Activated naive CD4-positive, alpha-beta T cell treated with anti-CD3 and anti-CD28 coated beads for 36 hours (primary cell): ENCODE results near the gene BRD2. TPM values are rescaled to one million over a fixed set of nuclear protein-coding genes. Genes with fewer than 3 reads are reported as not detected.
A peak's percentile ranks its signal among the peaks of the same experiment; 100 is the strongest.

Source experiments
- CTCF ChIA-PET: fragments of 350-600 bp; sonication (Branson Sonifier 250); formaldehyde crosslinking; loops from one replicate; lab custom pipeline; 2021; ENCODE audit warnings: antibody characterized with exemption; lab: Charles Lee
- DNase-seq: peaks from one replicate; pipeline ENCODE4 v3.0.0-alpha.2; 2020
- H3K27ac Mint-ChIP-seq: one replicate; pipeline ENCODE4 v1.8.0; 2021; ENCODE audit warnings: mild to moderate bottlenecking, mixed read lengths
- H3K27me3 Mint-ChIP-seq: one replicate; pipeline ENCODE4 v1.8.0; 2021; ENCODE audit warnings: low read depth, mixed read lengths
- H3K36me3 Mint-ChIP-seq: one replicate; pipeline ENCODE4 v1.8.0; 2021; ENCODE audit warnings: low read depth, mixed read lengths
- H3K4me1 Mint-ChIP-seq: one replicate; pipeline ENCODE4 v1.8.0; 2021; ENCODE audit warnings: low read depth, mixed read lengths
- H3K4me3 Mint-ChIP-seq: one replicate; pipeline ENCODE4 v1.8.0; 2021; ENCODE audit warnings: mild to moderate bottlenecking, moderate library complexity, mixed read lengths
- H3K9me3 Mint-ChIP-seq: one replicate; pipeline ENCODE4 v1.8.0; 2021; ENCODE audit warnings: mixed read lengths
- intact Hi-C: fragments of 100-400 bp; cut with micrococcal nuclease; formaldehyde crosslinking; loops from one replicate; pipeline ENCODE4 v1.15.1; 2023
- total RNA-seq, 2 experiments: library from RNA; stranded (reverse); gene quantifications; one replicate each; pipeline ENCODE4 v1.2.3, GENCODE V29; 2021

Gene BRD2
- total RNA-seq, 2 experiments from 2014 or later: 168 to 197 TPM

- peaks cover 31% of the 10 kb centered on the region for H3K36me3 Mint-ChIP-seq
- H3K27ac Mint-ChIP-seq: peak overlapping the region; percentile 100
- no peaks in the 10 kb centered on the region for H3K9me3 Mint-ChIP-seq
- H3K27me3 Mint-ChIP-seq: no peaks in the 10 kb centered on the region
- intact Hi-C loops: loop anchor here (1.0 to 2.0 kb wide), 6 partner anchors 14 to 73 kb away; partner anchors contain the start of genes HLA-DMA and HLA-DMB
- DNase-seq: peak; percentile 58
- peak overlapping the region; percentile 93 for H3K4me3 Mint-ChIP-seq
- peaks cover 35% of the 10 kb centered on the region for H3K4me1 Mint-ChIP-seq
- CTCF ChIA-PET: interaction anchor here (0.8 to 14.5 kb wide), 13 partner anchors 8 to 123 kb away, joined by 3 to 167 read pairs (median 4); partner anchors contain the start of genes HLA-DMA and HLA-DMB
Observed at GRCh38 chr6:32967151-32968091, 973 bp upstream of the BRD2 start.

GRCh38 chr6:32968867-32969684 lies 682 bp downstream of the BRD2 start:
- peaks cover 27% of the 10 kb centered on the region for H3K4me1 Mint-ChIP-seq
- peak overlapping the region; percentile 100 for H3K27ac Mint-ChIP-seq
- H3K9me3 Mint-ChIP-seq: no peaks in the 10 kb centered on the region
- H3K36me3 Mint-ChIP-seq: peaks cover 48% of the 10 kb centered on the region
- DNase-seq: peak; percentile 84
- H3K4me3 Mint-ChIP-seq: peak overlapping the region; percentile 93
- CTCF ChIA-PET: interaction anchor here (0.6 to 14.5 kb wide), 9 partner anchors 14 to 351 kb away, joined by 3 to 167 read pairs (median 3); partner anchors contain the start of genes HLA-DMA, PSMB9 and TAP2
- H3K27me3 Mint-ChIP-seq: no peaks in the 10 kb centered on the region
- intact Hi-C loops: loop anchor here (1.0 to 2.0 kb wide), 3 partner anchors 16 to 28 kb away; partner anchors contain the start of genes HLA-DMA and HLA-DMB

GRCh38 chr6:32969685-32970412 lies 1.5 kb downstream of the BRD2 start:
- peaks cover 24% of the 10 kb centered on the region for H3K4me1 Mint-ChIP-seq
- no peaks in the 10 kb centered on the region for H3K9me3 Mint-ChIP-seq
- H3K27ac Mint-ChIP-seq: peak overlapping the region; percentile 100
- intact Hi-C loops: loop anchor here (2.0 to 10.0 kb wide), 8 partner anchors 15 to 1231 kb away; partner anchors contain the start of genes AGPAT1, CUTA, HSPA1B and RNF5
- CTCF ChIA-PET: interaction anchor here (1.1 to 14.5 kb wide), 6 partner anchors 15 to 351 kb away, joined by 3 to 167 read pairs (median 55); partner anchors contain the start of genes HLA-DMA, HLA-DMB and PSMB9
- peaks cover 56% of the 10 kb centered on the region for H3K36me3 Mint-ChIP-seq
- peak; percentile 82 for DNase-seq
- peak overlapping the region; percentile 93 for H3K4me3 Mint-ChIP-seq
- H3K27me3 Mint-ChIP-seq: no peaks in the 10 kb centered on the region

- Mint-ChIP-seq H3K9me3 (no peaks in the 10 kb centered on the region), H3K4me1 (peaks cover 24% of the 10 kb centered on the region), H3K36me3 (peaks cover 63% of the 10 kb centered on the region), H3K27ac (peak overlapping the region; percentile 100), H3K27me3 (no peaks in the 10 kb centered on the region), H3K4me3 (peak overlapping the region; percentile 93)
- intact Hi-C loops: loop anchor here (1.0 to 10.0 kb wide), 8 partner anchors 230 to 1232 kb away; partner anchors contain the start of genes AGPAT1, CUTA, HSPA1B and RNF5
- peak; percentile 93 for DNase-seq
- CTCF ChIA-PET: interaction anchor here (1.3 to 14.5 kb wide), 7 partner anchors 15 to 350 kb away, joined by 3 to 167 read pairs (median 20); partner anchors contain the start of genes HLA-DMA, HLA-DMB and TAP2
Observed at GRCh38 chr6:32970413-32971241, 2.2 kb downstream of the BRD2 start.

- intact Hi-C loops: loop anchor here (1.0 to 10.0 kb wide), 8 partner anchors 230 to 1232 kb away; partner anchors contain the start of genes AGPAT1, CUTA, HSPA1B and RNF5
- DNase-seq: no peak
- H3K4me1 Mint-ChIP-seq: peaks cover 24% of the 10 kb centered on the region
- peak overlapping the region; percentile 100 for H3K27ac Mint-ChIP-seq
- no peaks in the 10 kb centered on the region for H3K27me3 Mint-ChIP-seq
- CTCF ChIA-PET: interaction anchor here (0.8 to 14.5 kb wide), 8 partner anchors 15 to 133 kb away, joined by 3 to 167 read pairs (median 15); partner anchors contain the start of genes HLA-DMA, HLA-DMB and TAP2
- H3K4me3 Mint-ChIP-seq: peak overlapping the region; percentile 93
- H3K36me3 Mint-ChIP-seq: peaks cover 69% of the 10 kb centered on the region
- no peaks in the 10 kb centered on the region for H3K9me3 Mint-ChIP-seq
Observed at GRCh38 chr6:32971242-32971580, 2.8 kb downstream of the BRD2 start.

- Mint-ChIP-seq H3K36me3 (peaks cover 75% of the 10 kb centered on the region), H3K27me3 (no peaks in the 10 kb centered on the region), H3K4me3 (peak overlapping the region; percentile 93), H3K27ac (peak overlapping the region; percentile 100), H3K4me1 (peaks cover 24% of the 10 kb centered on the region), H3K9me3 (no peaks in the 10 kb centered on the region)
- intact Hi-C loops: loop anchor here (1.0 to 10.0 kb wide), 9 partner anchors 127 to 1233 kb away; partner anchors contain the start of genes AGPAT1, CUTA, HSPA1B and PSMB8
- DNase-seq: peak; percentile 100
- CTCF ChIA-PET: interaction anchor here (0.6 to 14.5 kb wide), 10 partner anchors 14 to 133 kb away, joined by 3 to 167 read pairs (median 8); partner anchors contain the start of genes HLA-DMA, HLA-DMB, PSMB9 and TAP1
Observed at GRCh38 chr6:32971581-32972352, 3.4 kb downstream of the BRD2 start.

GRCh38 chr6:32972353-32973143 lies 4.2 kb downstream of the BRD2 start:
- peak; percentile 50 for DNase-seq
- Mint-ChIP-seq H3K4me3 (peak overlapping the region; percentile 93), H3K27ac (peak overlapping the region; percentile 100), H3K36me3 (peaks cover 80% of the 10 kb centered on the region), H3K27me3 (no peaks in the 10 kb centered on the region), H3K9me3 (no peaks in the 10 kb centered on the region), H3K4me1 (peaks cover 28% of the 10 kb centered on the region)
- CTCF ChIA-PET: interaction anchor here (1.7 to 14.5 kb wide), 6 partner anchors 13 to 134 kb away, joined by 4 to 167 read pairs (median 55); partner anchors contain the start of genes HLA-DMA, HLA-DMB and TAP2
- intact Hi-C loops: loop anchor here (1.0 to 10.0 kb wide), 6 partner anchors 12 to 1148 kb away; partner anchors contain the start of genes AGPAT1, HSPA1B, PSMB8 and RNF5

- Mint-ChIP-seq H3K4me1 (peaks cover 36% of the 10 kb centered on the region), H3K36me3 (peaks cover 86% of the 10 kb centered on the region), H3K27ac (peak overlapping the region; percentile 100), H3K27me3 (no peaks in the 10 kb centered on the region), H3K4me3 (peak overlapping the region; percentile 93), H3K9me3 (no peaks in the 10 kb centered on the region)
- intact Hi-C loops: loop anchor here (1.0 to 10.0 kb wide), 5 partner anchors 11 to 1149 kb away; partner anchors contain the start of genes AGPAT1, HSPA1B, RNF5 and TAPBP
- CTCF ChIA-PET: interaction anchor here (1.4 to 14.5 kb wide), 5 partner anchors 12 to 135 kb away, joined by 3 to 167 read pairs (median 90); partner anchors contain the start of genes HLA-DMA, HLA-DMB and TAP2
- DNase-seq: peak; percentile 73
Observed at GRCh38 chr6:32973144-32974015, 5.0 kb downstream of the BRD2 start.
